ENCODE measurements around the gene SH3RF2.

DNA sequence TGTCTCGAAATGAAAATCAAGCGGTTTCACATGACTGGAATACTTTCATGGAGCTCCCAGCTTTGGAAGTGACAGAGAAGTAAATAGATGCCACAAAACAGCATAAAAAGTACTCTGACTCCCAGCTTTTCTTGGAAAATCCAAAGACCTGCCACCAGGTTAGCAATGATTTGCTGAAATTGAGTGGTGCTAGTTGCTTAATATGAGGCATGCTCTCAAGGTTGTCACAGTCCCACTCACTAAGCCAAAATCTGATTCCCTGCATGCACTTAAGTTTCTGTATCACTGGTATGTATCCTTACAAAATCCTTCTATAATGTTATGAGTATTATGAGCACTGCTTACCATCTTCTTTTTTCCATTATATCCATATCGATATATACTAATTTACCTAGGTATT is 13.0 kb upstream of the SH3RF2 start:
- TF ChIP-seq, protein P1, sequence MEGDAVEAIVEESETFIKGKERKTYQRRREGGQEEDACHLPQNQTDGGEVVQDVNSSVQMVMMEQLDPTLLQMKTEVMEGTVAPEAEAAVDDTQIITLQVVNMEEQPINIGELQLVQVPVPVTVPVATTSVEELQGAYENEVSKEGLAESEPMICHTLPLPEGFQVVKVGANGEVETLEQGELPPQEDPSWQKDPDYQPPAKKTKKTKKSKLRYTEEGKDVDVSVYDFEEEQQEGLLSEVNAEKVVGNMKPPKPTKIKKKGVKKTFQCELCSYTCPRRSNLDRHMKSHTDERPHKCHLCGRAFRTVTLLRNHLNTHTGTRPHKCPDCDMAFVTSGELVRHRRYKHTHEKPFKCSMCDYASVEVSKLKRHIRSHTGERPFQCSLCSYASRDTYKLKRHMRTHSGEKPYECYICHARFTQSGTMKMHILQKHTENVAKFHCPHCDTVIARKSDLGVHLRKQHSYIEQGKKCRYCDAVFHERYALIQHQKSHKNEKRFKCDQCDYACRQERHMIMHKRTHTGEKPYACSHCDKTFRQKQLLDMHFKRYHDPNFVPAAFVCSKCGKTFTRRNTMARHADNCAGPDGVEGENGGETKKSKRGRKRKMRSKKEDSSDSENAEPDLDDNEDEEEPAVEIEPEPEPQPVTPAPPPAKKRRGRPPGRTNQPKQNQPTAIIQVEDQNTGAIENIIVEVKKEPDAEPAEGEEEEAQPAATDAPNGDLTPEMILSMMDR (IDR thresholded peaks at IDR 0.05) = no peak
- TF ChIP-seq POLR2A (IDR thresholded peaks at IDR 0.05) = no peak
